SU-DHL-6 (cell line): Measurements from ENCODE around the gene F2RL3.

Experiments used
- EZH2phosphoT487 ChIP-seq: fragments of 200-600 bp; sonication (generic), shearing (Covaris generic); conservative IDR thresholded peaks from 2 replicates; pipeline ENCODE4 v1.6.1; 2018; ENCODE audit warnings: mild to moderate bottlenecking, antibody characterized with exemption, low read length, moderate library complexity, mixed read lengths
- TF ChIP-seq, protein P1 (sequence below): fragments of 200-600 bp; sonication (generic); IDR thresholded peaks from one replicate; pipeline ENCODE4 v1.5.1; 2017; ENCODE audit warnings: antibody characterized with exemption, mild to moderate bottlenecking, low read length, moderate library complexity; ENCODE audit not compliant: insufficient read depth, poor library complexity, severe bottlenecking

DNA sequence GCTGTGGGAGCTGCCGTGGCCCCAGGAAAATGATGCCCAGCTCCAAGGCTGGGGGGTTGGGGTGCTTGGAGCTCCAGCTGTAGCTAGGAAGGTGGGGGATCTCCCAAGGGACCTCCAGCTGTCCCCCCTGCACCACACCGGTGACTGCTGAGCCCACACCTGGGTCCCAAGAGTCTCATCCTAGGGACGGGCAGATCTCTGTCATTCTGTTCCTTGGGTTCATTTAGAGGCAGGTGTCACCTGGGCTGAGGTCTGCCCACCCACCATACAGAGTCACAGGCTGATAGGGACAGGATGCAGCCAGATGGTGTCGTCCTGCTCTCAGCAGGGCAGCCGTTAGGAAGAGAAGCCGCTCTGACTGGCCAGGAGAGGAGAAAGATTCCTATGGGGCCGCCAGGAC, 5.3 kb downstream of the F2RL3 start:
- TF ChIP-seq, protein P1, sequence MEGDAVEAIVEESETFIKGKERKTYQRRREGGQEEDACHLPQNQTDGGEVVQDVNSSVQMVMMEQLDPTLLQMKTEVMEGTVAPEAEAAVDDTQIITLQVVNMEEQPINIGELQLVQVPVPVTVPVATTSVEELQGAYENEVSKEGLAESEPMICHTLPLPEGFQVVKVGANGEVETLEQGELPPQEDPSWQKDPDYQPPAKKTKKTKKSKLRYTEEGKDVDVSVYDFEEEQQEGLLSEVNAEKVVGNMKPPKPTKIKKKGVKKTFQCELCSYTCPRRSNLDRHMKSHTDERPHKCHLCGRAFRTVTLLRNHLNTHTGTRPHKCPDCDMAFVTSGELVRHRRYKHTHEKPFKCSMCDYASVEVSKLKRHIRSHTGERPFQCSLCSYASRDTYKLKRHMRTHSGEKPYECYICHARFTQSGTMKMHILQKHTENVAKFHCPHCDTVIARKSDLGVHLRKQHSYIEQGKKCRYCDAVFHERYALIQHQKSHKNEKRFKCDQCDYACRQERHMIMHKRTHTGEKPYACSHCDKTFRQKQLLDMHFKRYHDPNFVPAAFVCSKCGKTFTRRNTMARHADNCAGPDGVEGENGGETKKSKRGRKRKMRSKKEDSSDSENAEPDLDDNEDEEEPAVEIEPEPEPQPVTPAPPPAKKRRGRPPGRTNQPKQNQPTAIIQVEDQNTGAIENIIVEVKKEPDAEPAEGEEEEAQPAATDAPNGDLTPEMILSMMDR, result no peak
- TF ChIP-seq EZH2phosphoT487, result no peak
